ENCODE results near the gene CLCN1.

Gene CLCN1

DNA sequence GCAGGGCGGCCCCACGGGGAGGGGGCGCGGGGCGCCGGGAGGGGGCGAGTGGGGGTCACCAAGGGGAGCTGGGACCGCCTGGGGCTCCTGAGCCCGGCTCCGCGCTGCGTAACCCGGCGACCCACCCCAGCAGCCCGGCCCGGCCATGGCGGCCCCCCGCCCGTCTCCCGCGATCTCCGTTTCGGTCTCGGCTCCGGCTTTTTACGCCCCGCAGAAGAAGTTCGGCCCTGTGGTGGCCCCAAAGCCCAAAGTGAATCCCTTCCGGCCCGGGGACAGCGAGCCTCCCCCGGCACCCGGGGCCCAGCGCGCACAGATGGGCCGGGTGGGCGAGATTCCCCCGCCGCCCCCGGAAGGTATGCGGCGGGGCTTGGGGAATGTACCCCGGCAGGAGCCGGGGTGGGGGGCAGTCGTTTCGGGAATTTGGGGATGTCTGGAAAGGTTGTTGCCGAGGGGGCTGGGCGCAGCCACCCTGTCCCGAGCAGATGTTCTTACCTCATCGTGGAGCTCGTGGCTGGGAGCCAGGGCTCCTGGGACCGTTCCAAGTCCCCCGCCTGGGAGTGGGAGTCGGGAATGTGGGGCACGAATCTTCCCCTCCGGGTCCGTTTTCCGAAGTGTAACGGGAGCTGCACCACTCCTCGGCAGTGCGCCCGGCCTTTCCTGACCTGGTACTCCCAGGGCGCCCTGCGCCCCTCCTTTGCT lies 65.7 kb downstream of the CLCN1 start:
- TF ChIP-seq CTCF (IDR thresholded peaks at IDR 0.05; ENCODE audit: insufficient read depth, missing control alignments) = no peak
- no peak for FAIRE-seq
- DNase-seq (ENCODE audit: insufficient read length, low spot score) = no peak

DNA sequence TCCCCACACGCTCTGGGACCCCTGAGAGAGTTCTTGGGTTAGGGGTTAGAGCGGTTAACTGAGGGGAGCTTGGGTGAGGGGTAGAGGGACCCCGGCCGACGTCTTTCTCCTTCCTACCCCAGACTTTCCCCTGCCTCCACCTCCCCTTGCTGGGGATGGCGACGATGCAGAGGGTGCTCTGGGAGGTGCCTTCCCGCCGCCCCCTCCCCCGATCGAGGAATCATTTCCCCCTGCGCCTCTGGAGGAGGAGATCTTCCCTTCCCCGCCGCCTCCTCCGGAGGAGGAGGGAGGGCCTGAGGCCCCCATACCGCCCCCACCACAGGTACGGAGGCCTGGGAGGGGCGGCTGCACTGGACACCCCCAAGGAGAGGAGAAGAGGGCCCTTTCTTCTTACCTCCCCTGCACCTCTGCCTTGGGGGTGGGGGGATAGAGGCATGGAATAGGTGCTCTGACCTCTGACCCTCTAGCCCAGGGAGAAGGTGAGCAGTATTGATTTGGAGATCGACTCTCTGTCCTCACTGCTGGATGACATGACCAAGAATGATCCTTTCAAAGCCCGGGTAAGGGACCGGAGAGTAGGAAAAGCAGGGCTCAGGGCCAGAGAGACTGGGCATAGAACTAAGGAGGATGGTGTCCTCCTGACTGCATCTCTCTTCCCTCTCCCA lies 66.3 kb downstream of the CLCN1 start:
- TF ChIP-seq CTCF (IDR thresholded peaks at IDR 0.05; ENCODE audit: insufficient read depth, missing control alignments) = no peak
- FAIRE-seq (no peak), DNase-seq (ENCODE audit: insufficient read length, low spot score) (no peak)

DNA sequence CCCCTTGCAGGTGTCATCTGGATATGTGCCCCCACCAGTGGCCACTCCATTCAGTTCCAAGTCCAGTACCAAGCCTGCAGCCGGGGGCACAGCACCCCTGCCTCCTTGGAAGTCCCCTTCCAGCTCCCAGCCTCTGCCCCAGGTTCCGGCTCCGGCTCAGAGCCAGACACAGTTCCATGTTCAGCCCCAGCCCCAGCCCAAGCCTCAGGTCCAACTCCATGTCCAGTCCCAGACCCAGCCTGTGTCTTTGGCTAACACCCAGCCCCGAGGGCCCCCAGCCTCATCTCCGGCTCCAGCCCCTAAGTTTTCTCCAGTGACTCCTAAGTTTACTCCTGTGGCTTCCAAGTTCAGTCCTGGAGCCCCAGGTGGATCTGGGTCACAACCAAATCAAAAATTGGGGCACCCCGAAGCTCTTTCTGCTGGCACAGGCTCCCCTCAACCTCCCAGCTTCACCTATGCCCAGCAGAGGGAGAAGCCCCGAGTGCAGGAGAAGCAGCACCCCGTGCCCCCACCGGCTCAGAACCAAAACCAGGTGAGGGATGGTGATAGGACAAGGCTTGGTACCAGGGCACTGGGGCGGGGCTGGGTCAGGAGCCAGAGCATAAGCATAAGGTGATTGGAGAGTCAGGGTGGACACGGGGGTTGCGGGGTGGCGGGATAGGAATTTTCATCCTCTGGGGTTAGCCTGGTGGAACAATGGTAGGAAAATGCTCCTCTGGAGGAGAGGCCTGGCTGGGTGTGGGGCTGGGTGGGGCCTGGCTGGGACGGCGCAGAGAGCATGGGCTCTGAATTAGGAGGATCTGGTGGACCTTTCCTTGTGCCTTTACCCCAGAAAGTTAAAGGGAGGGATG lies 67.1 kb downstream of the CLCN1 start:
- DNase-seq (ENCODE audit: insufficient read length, low spot score) (no peak), FAIRE-seq (no peak)
- TF ChIP-seq CTCF (IDR thresholded peaks at IDR 0.05; ENCODE audit: insufficient read depth, missing control alignments) = no peak

- FAIRE-seq (no peak), DNase-seq (ENCODE audit: insufficient read length, low spot score) (no peak)
- no peak for TF ChIP-seq CTCF (IDR thresholded peaks at IDR 0.05; ENCODE audit: insufficient read depth, missing control alignments)
These were observed 67.7 kb downstream of the CLCN1 start for GRCh38 chr7:143383642-143383957.

- FAIRE-seq (no peak), DNase-seq (ENCODE audit: insufficient read length, low spot score) (no peak)
- no peak for TF ChIP-seq CTCF (IDR thresholded peaks at IDR 0.05; ENCODE audit: insufficient read depth, missing control alignments)
These were observed 68.2 kb downstream of the CLCN1 start for GRCh38 chr7:143384148-143384547.

GRCh38 chr7:143384661-143385631 lies 69.0 kb downstream of the CLCN1 start:
- TF ChIP-seq CTCF (IDR thresholded peaks at IDR 0.05; ENCODE audit: insufficient read depth, missing control alignments) = no peak
- DNase-seq (ENCODE audit: insufficient read length, low spot score) = no peak
- FAIRE-seq = no peak
